ENCODE data around the gene MIPOL1.

DNA sequence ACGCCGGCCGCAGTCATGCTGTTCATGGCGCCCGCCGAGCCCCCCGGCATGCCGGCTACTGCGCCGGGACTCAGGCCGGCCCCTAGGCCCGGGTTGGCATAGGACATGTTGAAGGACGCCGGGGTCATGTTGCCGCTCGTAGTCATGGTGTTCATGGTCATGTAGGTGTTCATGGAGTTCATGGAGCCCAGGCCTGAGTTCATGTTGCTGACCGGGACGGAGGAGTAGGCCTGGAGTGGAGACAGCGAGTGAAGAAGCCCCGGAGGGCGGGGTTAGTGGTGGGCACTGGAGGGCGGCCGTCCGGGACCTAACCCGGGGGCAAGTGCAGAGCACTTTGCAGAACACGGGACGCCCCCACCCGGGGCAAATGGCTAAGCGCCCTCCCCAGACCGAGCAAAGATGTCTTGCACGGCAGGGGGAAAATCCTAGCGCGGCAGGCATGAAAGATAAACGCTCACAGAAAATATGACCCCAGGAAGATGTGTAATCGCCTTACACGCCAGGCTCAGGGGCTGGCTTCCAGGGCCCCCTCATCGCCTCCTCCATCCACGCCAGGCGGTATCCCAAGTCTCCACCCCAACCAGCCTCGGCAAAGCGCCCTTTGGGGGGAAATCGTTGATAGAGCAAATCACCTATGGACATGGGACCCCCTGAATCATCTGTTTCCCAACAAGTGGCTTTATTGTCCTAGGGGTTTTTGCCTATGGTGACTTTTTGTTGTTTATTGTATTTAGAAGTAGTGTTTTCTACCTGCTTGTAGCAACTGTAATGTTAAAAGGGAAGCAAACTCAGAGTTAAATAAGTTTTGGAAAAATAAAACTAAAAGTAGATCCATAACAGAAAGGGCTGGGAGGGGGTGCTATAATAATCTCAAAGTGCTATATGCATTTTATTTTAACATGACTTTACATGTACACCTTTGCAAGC is 395.0 kb downstream of the MIPOL1 start:
- TF ChIP-seq, protein P1, sequence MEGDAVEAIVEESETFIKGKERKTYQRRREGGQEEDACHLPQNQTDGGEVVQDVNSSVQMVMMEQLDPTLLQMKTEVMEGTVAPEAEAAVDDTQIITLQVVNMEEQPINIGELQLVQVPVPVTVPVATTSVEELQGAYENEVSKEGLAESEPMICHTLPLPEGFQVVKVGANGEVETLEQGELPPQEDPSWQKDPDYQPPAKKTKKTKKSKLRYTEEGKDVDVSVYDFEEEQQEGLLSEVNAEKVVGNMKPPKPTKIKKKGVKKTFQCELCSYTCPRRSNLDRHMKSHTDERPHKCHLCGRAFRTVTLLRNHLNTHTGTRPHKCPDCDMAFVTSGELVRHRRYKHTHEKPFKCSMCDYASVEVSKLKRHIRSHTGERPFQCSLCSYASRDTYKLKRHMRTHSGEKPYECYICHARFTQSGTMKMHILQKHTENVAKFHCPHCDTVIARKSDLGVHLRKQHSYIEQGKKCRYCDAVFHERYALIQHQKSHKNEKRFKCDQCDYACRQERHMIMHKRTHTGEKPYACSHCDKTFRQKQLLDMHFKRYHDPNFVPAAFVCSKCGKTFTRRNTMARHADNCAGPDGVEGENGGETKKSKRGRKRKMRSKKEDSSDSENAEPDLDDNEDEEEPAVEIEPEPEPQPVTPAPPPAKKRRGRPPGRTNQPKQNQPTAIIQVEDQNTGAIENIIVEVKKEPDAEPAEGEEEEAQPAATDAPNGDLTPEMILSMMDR (IDR thresholded peaks at IDR 0.05) = no peak
- TF ChIP-seq POLR2A (IDR thresholded peaks at IDR 0.05) = no peak
